IPS DF 19.7 (cell line): ENCODE results near the gene IQSEC1.

Experiments
- DNase-seq: peaks from one replicate; pipeline ENCODE4 v3.0.0-alpha.2; 2013; ENCODE audit warnings: low read depth, low spot score

IQSEC1 gene

GRCh38 chr3:13107661-13108060 is 34.4 kb upstream of the IQSEC1 start:
- DNase-seq = no peak

GRCh38 chr3:13106308-13107001 is 33.2 kb upstream of the IQSEC1 start:
- no peak for DNase-seq

- DNase-seq = no peak
Observed at GRCh38 chr3:13105896-13106250, 32.6 kb upstream of the IQSEC1 start.

- DNase-seq = no peak
Observed at GRCh38 chr3:13105181-13105895, 32.1 kb upstream of the IQSEC1 start.

GRCh38 chr3:13104511-13104910 is 31.3 kb upstream of the IQSEC1 start:
- DNase-seq = no peak

GRCh38 chr3:13103416-13104058 is 30.3 kb upstream of the IQSEC1 start:
- no peak for DNase-seq

- DNase-seq = no peak
Observed at GRCh38 chr3:13102386-13103345, 29.4 kb upstream of the IQSEC1 start.

- DNase-seq = no peak
Observed at GRCh38 chr3:13099707-13100106, 26.5 kb upstream of the IQSEC1 start.

GRCh38 chr3:13098192-13098988 is 25.2 kb upstream of the IQSEC1 start:
- no peak for DNase-seq

GRCh38 chr3:13096356-13096755 is 23.1 kb upstream of the IQSEC1 start:
- DNase-seq = no peak

GRCh38 chr3:13095408-13095937 is 22.2 kb upstream of the IQSEC1 start:
- no peak for DNase-seq

- no peak for DNase-seq
Observed at GRCh38 chr3:13093687-13094086, 20.5 kb upstream of the IQSEC1 start.

- DNase-seq = no peak
Observed at GRCh38 chr3:13092621-13093617, 19.7 kb upstream of the IQSEC1 start.

GRCh38 chr3:13091898-13092611 is 18.8 kb upstream of the IQSEC1 start:
- DNase-seq = no peak

GRCh38 chr3:13088028-13089006 is 15.1 kb upstream of the IQSEC1 start:
- no peak for DNase-seq

- no peak for DNase-seq
Observed at GRCh38 chr3:13087320-13087990, 14.2 kb upstream of the IQSEC1 start.

GRCh38 chr3:13086531-13086981 is 13.3 kb upstream of the IQSEC1 start:
- DNase-seq = no peak
